AG08396 (cell line): ENCODE results near the gene MTCH2.
"Not testable (repeated sequence)": the region's sequence is repeated elsewhere in the genome, so short reads cannot be mapped to it uniquely, and the experiment has no call there.

ENCODE experiments used
- DNase-seq: peaks from one replicate; pipeline ENCODE4 v3.0.0; 2012; ENCODE audit warnings: low spot score, mixed read lengths

The MTCH2 gene

DNA sequence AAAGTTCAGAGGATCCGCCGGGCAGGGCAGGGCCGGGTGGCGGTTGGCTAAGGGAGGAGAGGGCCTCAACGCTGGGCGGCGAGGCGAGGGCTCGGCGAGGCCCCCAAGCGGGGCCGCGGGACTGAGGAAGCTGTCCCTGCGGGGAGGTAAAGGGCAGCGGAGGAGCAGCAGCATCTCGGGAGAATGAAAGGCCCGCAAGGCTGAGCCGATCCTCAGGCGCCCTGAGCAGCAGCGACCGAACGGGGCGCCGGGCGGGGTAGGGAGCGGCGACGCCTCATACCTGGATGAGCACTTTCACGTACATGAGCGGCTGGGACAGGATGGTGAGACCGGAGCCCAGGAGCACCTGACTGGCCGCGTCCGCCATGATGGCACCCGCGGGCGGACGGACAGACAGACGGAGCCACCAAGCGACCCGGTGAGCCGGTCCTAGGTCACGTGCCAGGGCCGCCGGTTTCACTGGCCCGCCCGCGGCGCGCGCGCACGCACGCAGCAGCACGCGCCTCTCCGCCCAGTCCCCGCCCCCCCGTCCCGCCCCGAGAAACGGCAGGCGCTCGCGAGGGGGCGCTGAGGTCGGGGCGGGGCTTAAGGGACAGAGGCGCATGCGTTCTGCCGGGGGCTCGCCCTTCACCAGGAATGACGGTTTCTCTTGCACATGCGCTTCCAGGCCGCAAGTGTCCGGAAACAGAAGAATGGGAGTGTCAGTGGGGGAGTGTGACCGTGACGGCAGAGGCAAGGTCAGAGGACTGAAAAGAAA is at the start of gene MTCH2:
MTCH2 (minus strand) TSS at position 461 of the 757 bp plus-strand sequence; CDS start at position 367, 94 bp downstream.
- peak; percentile 98 for DNase-seq

DNA sequence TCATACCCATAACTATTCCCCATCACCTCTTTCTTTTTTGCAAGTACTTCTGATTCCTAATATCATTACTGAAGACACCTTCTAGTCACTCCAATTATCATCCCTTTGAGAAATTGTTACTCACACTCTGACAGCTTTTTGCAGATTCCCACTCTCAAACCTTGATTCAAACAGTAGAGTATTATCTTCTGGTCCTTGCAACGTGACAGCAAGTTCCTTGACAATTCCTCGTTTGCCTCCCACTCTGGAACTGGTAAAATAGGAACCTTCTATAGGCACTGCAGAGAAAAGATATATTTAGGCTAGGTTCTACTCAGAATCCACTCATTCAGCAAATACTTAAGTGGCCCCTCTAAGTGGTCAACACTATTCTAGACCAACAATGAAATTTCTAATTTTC is 49.6 kb upstream of the MTCH2 start:
- no peak for DNase-seq

DNA sequence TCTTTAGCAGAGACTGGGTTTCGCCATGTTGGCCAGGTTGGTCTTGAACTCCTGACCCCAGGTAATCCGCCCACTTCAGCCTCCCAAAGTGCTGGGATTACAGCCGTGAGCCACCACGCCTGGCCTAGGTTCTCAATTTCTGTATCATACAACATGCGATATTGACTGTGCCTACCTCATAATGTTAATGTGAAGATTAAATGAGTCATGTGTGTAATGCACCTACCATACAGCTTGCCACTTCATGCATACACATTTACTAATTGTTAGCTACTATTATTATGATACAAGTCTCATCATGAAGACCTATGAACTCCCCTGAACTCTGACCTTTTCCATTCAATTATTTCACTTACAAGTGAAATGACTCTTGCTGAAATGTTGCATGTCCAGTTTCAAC is 47.1 kb upstream of the MTCH2 start:
- no peak for DNase-seq

DNA sequence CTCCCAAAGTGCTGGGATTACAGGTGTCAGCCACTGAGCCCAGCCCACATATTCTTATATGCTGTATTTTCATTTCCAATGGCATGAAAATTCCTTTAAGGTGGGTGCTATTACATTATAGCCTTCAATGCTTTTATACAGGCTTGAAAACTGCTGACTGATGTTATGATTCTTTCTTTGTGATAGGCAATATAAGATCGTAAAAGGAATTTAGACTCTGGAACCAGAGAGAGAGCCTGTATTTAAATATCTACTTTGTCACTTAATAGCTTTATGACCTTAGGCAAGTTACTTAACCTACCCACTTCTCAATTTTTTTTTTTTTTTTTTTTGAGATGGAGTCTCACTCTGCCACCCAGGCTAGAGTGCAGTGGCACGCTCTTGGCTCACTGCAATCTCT is 46.6 kb upstream of the MTCH2 start:
- DNase-seq = no peak

DNA sequence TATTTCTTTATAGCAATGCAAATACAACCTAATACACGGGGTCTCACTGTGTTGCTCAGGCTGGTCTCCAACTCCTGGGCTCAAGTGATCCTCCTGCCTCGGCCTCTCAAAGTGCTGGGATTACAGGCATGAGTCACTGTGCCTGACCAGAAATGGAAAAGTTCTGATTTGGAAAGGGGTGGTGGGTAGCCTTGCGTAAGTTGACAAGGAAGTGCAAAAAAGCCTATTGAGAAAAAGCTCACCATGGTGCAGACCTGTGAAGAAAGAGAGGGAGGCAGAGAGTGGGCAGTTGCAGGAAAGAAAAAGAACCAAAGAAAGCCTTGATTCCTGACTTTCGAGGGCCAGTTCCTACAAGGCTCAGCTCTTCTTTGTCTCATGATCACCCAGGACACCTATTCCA is 45.8 kb upstream of the MTCH2 start:
- DNase-seq = no peak

DNA sequence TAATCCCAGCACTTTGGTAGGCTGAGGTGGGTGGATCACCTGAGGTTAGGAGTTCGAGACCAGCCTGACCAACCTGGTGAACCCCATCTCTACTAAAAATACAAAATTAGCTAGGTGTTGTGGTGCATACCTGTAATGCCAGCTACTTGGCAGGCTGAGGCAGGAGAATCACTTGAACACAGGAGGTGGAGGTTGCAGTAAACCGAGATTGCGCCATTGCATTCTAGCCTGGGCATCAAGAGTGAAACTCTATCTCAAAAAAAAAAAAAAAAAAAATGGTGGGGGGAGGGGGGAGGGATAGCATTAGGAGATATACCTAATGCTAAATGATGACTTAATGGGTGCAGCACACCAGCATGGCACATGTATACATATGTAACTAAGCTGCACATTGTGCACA is 44.3 kb upstream of the MTCH2 start:
- not testable (repeated sequence) for DNase-seq

DNA sequence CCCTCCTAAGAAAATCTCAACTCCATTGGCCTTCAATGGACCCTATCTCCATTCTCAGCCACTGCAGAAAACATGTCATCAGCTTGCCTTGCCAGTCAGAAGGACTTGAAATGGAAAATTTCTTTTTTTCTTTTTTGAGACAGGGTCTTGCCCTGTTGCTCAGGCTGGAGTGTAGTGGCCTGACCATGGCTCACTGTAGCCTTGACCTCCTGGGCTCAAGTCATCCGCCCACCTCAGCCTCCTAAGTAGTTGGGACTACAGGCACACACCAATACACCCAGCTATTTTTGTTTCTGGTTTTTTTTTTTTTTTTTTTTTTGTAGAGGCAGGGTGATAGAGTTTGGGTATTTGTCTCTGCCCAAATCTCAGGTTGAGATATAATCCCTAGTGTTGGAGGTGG is 43.8 kb upstream of the MTCH2 start:
- no peak for DNase-seq

DNA sequence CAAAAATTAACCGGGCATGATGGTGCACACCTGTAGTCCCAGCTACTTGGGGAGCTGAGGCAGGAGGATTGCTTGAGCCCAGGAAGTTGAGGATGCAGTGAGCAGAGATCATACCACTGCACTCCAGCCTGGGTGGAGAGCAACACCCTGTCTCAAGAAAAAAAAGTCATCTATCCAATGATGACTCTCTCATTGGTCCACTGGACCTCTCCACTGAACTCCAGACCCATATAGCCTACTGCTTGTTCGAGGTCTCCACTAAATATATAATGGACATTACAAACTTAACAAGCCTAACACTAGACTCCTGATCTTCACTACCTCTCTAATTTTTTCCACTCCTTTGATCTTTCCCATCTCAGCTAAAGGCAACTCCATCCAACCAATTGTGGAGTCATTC is 33.5 kb upstream of the MTCH2 start:
- DNase-seq = no peak

DNA sequence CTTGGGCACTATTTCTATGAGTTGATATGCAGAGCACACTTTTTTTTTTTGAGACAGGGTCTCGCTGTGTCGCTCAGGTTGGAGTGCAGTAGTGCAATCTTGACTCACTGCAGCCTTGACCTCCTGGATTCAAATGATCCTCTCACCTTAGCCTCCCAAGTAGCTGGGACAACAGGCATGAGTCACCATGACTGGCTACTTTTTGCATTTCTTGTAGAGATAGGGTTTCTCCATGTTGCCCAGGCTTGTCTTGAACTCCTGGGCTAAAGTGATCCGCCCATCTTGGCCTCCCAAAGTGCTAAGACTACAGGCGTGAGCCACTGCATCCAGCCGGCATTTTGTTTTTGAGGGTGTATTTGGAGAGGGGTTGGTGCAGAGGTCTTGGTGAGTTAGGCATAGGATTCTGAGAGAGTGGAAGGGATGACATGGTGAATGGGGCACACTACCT is 29.9 kb upstream of the MTCH2 start:
- no peak for DNase-seq

DNA sequence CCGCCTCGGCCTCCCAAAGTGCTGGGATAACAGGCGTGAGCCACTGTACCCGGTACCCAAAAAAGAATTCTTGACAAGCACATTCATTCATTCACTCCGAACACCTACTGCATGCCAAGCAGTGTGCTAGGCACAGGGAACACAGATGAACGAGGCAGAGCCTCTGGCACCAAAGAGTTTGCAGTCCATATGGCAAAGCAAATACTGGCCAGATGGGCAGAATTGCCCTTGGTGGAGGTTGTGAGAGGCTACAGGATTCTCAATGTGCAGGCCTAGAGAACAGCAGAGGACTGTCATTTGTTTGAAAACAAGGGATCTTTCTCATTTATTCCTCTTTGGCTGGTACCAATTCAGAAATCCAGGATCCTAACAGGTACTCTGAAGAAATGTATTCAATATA is 27.5 kb upstream of the MTCH2 start:
- no peak for DNase-seq

DNA sequence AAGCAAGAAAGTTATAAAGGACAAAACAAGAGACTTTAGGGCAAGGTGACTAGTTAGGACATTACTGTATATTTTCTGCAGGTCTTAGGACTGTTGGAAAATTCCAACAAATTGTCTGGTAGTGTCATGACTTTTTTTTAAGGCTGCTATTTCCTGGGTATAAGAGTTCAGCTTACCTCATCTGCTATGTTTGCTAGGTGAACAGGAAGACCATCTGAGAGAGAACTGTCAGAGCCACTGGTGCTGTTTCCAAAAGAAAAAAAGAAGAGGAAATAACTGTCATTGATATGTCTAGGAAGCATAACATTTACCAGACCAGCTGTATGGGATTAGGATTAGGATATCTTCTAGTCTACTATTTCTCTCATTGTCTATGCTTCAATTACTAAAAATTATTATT is 26.3 kb upstream of the MTCH2 start:
- DNase-seq = no peak

DNA sequence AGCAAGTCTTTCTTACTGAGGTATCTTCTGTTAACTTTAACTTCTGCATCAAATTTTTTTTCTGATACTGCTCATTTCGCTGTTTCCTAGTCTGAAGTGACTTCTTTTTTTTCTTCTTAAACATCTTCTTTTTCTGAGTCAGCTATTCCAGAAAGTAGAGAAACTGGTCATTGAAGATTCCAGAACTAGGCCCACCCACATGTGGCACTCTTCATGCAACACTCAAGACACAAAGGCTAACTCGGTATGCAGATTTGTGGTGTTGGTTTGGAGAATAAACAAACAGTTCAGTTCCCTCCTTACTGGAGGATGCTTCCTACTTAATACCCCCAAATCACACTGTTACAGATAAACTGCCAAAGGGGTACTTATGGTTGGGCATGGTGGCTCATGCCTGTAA is 25.2 kb upstream of the MTCH2 start:
- DNase-seq = no peak

DNA sequence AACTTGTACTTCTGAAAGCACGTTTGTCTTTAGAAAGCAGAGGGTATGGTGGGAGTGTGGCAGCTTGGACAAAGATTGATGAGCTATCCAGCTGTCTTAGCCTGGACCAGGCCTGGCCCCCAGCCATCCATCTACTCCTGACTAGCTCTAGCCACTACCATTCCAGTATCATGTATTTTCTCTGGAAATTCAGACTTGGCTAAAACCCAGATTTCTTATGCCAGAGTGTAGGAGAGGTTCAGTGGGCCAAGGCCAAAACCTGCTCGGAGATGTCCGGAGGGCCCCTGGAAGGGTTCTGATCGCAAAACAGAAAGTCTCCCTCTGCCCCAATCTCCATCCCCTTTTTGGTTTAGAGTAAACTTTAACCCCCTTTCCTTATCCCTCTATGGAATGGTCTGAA is 24.8 kb upstream of the MTCH2 start:
- DNase-seq = no peak

DNA sequence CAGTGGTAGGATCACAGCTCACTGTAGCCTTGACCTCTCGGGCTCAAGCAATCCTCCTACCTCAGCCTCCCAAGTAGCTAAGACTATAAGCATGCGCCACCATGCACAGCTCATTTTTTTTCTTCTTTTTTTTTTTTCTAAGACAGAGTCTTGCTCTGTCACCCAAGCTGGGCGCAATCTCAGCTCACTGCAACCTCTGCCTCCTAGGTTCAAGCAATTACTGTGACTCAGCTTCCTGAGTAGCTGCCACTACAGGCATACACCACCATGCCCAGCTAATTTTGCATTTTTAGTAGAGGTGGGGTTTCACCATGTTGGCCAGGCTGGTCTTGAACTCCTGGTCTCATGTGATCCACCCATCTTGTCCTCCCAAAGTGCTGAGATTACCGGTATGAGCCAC is 22.6 kb upstream of the MTCH2 start:
- DNase-seq = not testable (repeated sequence)

DNA sequence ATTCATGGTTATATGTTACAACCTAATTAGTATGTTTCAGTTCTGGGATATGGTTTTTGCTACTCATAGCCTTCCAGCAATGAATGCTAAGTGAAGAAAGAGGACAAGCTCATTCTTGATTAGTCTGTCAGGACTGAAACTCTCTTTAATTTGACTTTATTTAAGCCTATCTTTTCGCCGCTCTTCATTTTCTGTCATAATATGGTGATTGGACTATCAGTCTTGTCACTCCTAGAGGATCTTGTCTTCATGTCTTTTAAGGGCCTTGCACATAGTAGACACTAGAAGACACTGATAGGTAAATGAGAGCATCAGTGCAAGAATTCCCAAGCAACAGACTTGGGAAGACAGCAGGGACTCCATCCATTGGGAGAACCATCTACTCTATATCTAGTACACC is 18.9 kb upstream of the MTCH2 start:
- no peak for DNase-seq

DNA sequence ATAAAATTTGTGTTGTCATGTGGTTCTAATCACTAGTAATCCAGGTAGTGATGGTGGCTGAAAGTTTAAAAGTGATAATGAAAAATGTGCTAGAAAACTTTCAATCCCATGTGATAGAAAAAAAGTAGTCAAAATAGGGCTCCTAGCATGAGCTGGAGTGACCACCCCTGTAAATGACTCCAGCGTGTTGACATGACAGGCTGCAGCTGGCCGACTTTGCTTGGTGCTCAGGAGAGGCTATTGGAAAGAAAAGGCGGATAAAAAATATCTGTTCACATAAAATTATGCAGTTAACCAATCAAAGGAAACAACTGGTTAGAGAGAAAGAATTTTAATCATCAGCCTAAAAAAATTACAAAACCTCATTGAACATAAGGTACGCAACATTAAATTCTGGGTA is 16.9 kb upstream of the MTCH2 start:
- no peak for DNase-seq

DNA sequence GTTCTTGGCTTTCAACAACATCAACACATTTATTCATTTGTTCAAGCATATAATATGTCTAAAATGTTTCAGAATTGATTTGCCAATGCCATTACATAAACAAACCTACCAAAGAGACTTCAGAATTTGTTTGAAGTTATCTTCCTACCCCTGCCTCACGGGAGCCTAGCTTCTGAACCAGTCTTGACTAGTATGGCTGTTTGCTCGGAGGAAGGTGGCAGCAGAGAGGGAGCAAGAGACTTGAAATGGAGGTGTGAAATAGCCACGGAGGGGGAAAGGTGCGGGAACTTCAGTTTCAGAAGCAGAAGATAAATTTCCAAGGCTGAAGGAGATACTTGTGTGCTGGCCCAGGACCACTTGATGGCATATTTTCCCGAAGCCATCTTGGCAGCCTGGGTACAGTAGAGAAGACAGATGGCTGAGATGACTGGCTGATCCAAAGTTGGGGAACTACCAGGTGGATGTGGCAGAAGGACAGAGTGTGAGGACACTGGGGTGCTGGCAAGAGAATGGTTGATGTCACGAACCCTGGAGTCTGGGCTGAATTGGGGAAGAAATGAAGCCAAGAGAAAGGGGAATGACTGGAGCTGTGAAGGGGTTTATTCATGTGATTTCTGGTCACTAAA is 14.0 kb upstream of the MTCH2 start:
- DNase-seq = no peak

DNA sequence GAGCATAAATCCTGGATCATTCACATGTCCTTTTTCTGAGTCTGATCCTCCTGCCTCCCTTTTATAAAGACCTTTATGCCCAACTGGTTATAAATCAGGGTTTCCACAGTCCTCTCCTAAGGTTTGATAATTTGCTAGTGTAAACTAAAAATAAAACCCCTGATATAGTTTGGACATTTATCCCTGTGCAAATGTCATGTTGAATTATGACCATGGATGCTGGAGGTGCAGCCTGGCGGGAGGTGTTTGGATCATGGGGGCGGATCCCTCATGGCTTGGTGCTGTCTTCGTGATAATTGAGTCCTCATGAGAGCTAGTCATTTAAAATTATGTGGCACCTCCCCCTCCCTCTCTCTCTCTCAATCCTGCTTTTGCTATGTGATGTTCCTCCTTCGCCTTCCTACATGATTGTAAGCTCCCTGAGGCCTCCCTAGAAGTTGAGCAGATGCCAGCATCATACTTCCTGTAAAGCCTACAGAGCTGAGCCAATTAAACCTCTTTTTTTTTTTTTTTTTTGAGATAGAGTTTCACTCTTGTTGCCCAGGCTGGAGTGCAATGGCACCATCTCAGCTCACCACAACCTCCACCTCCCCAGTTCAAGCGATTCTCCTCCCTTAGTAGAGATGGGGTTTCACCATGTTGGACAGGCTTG is 9.6 kb upstream of the MTCH2 start:
- no peak for DNase-seq

DNA sequence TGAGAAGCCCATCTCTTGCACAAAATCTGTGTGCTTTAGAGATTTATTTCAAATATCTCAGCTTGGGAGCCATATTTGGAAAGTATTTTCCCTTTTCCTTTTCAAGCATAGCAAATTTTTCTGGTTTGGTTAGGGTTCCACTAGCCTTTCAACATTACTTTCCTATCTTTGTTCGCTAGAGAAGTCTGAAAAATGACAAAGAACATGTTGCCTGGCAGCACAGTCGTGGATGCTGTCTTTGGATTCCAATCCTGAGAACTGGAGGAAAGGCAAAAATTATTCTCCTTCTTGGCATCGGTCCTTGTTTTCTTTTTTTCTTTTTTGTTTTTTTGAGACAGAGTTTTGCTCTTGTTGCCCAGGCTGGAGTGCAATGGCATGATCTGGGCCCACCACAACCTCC is 6.9 kb upstream of the MTCH2 start:
- DNase-seq = no peak

DNA sequence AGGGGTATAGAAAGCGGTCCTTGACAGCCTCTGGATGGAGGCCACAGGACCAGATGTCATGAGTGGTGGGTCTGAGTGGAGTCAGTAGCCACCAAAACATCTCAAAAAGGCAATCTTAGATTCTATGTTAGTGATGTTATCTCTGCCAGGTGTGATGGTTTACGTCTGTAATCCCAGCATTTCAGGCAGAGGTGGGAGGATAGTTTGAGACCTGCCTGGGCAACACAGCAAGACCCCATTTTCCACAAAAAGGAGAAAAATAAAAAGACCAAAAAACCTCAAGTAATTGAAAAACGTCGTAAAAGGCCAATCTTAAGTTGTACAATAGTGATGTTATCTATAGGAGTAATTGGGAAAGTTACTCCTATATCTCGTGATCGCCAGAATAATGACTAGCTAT is 3.7 kb upstream of the MTCH2 start:
- no peak for DNase-seq

DNA sequence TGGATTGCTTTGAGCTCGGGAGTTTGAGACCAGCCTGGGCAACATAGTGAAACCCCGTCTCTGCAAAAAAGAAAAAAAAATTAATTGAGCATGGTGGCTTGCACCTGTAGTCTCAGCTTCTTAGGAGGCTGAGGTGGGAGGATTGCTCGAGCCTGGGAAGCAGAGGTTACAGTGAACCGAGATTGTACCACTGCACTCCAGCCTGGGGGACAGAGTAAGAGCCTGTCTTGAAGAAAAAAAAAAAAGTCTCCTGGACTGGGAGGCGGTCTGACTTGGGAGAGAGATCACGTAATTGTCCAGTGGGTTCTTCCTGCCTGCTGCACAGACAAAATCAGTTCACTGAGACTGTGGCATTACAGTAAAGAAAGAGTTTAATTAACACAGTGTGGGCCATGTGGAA is 3.1 kb upstream of the MTCH2 start:
- DNase-seq = no peak

DNA sequence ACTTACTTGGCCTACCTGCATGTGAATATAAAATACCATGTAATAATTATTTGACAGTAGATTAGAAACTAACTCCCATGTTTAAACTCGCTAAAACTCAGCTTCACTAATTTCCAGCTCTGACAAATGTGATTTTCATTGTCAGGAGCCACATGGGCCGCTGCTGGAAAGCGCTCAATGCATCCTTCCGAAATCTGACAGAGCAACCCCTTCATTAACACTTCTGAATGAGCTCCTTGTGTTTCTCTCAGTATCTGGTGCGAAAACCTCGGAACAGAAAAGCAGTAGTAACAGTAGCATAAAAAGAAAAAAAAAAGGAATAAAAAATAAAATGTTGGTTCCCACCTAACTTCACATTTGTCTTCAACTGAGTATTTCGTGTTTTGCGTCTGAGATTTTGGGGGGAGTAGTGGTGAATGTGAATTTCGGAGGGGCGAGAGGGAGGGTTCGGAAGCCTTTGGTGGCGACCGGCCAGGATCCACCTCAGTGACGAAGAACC is 710 bp downstream of the MTCH2 start:
- DNase-seq = no peak

DNA sequence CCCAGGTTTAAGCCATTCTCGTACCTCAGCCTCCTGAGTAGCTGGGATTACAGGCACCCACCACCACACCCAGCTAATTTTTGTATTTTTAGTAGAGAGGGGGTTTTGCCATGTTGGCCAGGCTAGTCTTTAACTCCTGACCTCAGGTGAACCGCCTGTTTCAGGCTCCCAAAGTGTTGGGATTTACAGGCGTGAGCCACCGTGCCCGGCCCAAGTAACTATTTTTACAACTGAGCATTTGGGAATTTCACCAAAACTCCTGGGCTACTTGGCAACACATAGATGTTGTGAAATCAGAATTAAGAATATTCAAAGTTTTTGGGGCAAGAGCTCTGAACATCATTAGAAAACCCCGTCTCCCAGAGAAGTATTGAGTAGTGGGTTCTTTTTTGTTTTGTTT is 1.9 kb downstream of the MTCH2 start:
- not testable (repeated sequence) for DNase-seq
